Endometrial microvascular endothelial cells (primary cell): ENCODE data around the gene HMBS. TPM values are rescaled to one million over a fixed set of nuclear protein-coding genes. Genes with fewer than 3 reads are reported as not detected.

ENCODE experiments used
- in situ Hi-C: cut with HindIII; loops from 2 replicates; pipeline ENCODE4 v1.10.0; 2017; ENCODE audit warnings: low sequenced_read_pairs, low pct_unique_long_range_greater_than_20kb; ENCODE audit errors: inconsistent ontology term
- total RNA-seq: library from RNA; depleted of rRNA; stranded (reverse); fragments of >200 nt; gene quantifications from one replicate; pipeline ENCODE4 v1.2.3, GENCODE V29; 2015; ENCODE audit errors: inconsistent ontology term

The HMBS gene
- total RNA-seq, 1 donor from 2014 or later: 8.2 TPM

DNA sequence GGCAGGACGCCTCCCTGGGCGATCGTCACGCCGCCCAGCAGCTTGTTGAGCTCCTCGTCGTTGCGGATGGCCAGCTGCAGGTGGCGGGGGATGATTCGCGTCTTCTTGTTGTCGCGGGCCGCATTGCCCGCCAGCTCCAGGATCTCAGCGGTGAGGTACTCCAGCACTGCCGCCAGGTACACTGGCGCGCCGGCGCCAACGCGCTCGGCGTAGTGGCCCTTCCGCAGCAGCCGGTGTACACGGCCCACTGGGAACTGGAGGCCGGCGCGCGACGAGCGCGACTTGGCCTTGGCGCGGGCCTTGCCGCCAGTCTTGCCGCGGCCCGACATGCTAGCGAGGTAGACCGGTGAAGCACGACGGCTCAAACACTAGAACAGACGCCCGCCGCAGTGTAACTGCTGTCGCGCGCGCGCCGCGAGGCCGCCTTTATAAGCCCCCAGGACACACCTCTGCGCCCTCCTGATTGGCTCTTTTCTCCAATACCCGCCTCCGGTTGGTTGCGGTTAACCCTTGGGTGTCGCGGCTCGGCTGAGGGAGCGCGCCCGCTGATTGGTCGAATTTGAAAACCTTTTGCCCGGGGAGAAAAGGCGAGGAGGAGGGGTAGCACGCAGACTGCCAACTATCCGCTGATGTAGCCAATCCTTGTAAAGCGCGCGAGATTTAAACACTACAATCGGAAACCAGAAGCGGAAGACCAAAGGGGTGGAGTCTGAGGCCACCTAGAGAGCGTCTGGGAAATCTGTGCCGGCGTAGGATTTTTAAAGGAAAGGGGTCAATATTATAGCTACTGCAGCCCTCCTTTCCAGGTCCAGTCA lies 10.6 kb downstream of the HMBS start:
- in situ Hi-C loops: no loop called here

DNA sequence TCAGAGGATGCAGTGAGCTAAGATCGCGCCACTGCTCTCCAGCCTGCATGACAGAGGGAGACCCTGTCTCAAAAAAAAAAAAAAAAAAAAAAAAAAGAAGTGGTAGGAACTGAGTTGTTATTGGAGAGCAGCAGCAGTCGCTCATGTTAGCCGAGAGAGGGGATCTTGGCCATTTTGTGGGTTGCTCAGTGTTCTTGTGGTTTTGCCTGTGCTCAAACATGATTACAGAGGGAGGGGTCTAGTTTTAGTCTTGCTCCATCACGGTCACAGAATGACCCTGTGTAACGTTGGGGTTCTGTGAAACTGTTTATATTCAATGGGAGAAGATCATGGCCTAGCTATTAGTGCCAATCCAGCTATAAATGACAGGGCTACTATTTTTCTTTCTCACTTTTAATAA lies 15.0 kb downstream of the HMBS start:
- in situ Hi-C loops: loop anchor here (25.0 kb wide), 1 partner anchor 163 kb away; no protein-coding TSS in a partner anchor

GRCh38 chr11:119100246-119100970 lies 15.7 kb downstream of the HMBS start:
- in situ Hi-C loops: loop anchor here (25.0 kb wide), 1 partner anchor 162 kb away; no protein-coding TSS in a partner anchor

GRCh38 chr11:119100994-119101758 lies 16.5 kb downstream of the HMBS start:
- in situ Hi-C loops: loop anchor here (25.0 kb wide), 1 partner anchor 161 kb away; no protein-coding TSS in a partner anchor

- in situ Hi-C loops: loop anchor here (25.0 kb wide), 1 partner anchor 160 kb away; no protein-coding TSS in a partner anchor
Observed at GRCh38 chr11:119101759-119102423, 17.2 kb downstream of the HMBS start, which contains the start of gene DPAGT1. Gene DPAGT1, minus strand, starts transcription at chr11:119101853. Its CDS starts 198 bp downstream, at chr11:119101655.

DNA sequence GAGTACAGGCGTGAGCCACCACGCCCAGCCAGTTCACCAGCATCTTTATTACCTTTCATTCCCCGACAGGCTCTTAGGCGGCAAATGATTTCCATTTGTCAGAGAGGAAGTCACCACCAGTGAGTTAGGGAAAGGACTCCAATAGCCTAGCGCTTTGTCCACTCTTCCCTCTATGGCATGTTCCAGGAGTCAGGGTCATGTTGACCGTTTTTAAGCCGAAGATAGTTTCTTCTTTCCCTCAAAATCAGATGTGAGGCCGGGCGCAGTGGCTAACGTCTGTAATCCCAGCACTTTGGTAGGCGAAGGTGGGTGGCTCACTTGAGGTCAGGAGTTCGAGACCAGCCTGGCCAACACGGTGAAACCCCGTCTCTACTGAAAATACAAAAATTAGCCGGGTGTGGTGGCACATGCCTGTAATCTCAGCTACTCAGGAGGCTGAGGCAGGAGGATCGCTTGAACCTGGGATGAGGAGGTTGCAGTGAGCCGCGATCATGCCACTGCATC lies 18.5 kb downstream of the HMBS start:
- in situ Hi-C loops: loop anchor here (25.0 kb wide), 1 partner anchor 159 kb away; no protein-coding TSS in a partner anchor

GRCh38 chr11:119103793-119104192 lies 19.1 kb downstream of the HMBS start:
- in situ Hi-C loops: loop anchor here (25.0 kb wide), 1 partner anchor 159 kb away; no protein-coding TSS in a partner anchor

- in situ Hi-C loops: loop anchor here (25.0 kb wide), 1 partner anchor 155 kb away; no protein-coding TSS in a partner anchor
Observed at GRCh38 chr11:119106564-119107537, 22.2 kb downstream of the HMBS start, which contains the start of gene C2CD2L. Gene C2CD2L, plus strand, starts transcription at chr11:119107344. Its CDS starts 398 bp downstream, at chr11:119107742.

DNA sequence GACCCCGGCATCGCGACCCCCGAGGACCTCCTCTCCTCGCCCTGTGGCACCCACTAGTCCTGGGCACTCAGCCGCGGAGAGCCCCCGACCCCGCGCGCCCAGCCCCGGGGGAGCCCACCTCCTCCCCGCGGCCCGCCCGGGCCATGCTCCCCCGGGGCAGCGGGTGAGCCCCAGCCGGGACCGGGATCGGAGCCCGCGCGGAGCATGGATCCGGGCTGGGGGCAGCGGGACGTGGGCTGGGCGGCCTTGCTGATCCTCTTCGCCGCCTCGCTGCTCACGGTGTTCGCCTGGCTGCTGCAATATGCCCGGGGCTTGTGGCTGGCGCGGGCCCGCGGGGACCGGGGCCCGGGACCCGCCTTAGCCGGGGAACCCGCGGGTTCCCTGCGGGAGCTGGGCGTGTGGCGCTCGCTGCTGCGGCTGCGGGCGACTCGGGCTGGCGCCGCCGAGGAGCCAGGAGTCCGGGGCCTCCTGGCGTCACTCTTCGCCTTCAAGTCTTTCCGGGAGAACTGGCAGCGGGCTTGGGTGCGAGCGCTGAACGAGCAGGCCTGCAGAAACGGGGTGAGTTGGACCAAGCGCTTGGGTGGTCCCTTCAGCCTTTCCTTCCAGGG lies 23.0 kb downstream of the HMBS start:
- in situ Hi-C loops: loop anchor here (25.0 kb wide), 1 partner anchor 155 kb away; no protein-coding TSS in a partner anchor

- in situ Hi-C loops: loop anchor here (25.0 kb wide), 1 partner anchor 154 kb away; no protein-coding TSS in a partner anchor
Observed at GRCh38 chr11:119108146-119108856, 23.6 kb downstream of the HMBS start.

DNA sequence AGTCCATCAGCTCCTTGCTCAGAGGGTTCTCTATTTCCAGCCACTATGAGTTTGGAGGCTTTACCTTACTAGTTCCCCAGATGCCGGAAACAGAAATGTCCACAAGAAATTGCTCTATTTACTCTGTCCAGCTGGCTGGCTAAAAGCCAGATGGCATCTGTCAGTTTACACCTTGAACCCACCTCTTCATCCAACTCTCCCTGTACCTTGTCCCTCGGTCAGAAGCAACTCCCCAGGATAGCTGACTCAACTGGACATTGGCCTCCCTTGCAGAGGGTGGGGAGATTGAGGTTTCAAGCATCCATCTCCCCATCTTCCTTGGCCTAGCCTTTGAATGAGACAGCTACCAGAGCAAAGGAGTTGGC lies 24.2 kb downstream of the HMBS start:
- in situ Hi-C loops: loop anchor here (25.0 kb wide), 1 partner anchor 153 kb away; no protein-coding TSS in a partner anchor

GRCh38 chr11:119109843-119110242 lies 25.2 kb downstream of the HMBS start:
- in situ Hi-C loops: loop anchor here (25.0 kb wide), 1 partner anchor 152 kb away; no protein-coding TSS in a partner anchor

DNA sequence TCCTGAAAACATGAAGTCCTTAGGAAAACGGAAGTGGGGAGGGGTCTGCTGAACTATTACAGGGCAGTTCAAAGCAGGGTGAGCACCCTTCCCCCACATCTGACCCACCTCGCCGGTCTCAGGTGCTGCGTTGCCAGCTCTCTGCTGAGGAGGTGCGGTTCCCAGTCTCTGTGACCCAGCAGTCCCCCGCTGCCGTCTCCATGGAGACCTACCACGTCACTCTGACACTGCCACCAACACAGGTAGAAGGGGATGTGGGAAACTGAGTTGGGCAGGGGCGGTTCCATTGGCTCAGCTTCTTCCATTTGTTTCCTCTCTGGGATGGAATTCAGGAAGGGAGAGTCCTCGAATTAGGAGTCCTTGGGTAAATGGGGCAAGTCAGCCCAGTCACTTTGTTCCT lies 25.8 kb downstream of the HMBS start:
- in situ Hi-C loops: loop anchor here (25.0 kb wide), 1 partner anchor 152 kb away; no protein-coding TSS in a partner anchor

DNA sequence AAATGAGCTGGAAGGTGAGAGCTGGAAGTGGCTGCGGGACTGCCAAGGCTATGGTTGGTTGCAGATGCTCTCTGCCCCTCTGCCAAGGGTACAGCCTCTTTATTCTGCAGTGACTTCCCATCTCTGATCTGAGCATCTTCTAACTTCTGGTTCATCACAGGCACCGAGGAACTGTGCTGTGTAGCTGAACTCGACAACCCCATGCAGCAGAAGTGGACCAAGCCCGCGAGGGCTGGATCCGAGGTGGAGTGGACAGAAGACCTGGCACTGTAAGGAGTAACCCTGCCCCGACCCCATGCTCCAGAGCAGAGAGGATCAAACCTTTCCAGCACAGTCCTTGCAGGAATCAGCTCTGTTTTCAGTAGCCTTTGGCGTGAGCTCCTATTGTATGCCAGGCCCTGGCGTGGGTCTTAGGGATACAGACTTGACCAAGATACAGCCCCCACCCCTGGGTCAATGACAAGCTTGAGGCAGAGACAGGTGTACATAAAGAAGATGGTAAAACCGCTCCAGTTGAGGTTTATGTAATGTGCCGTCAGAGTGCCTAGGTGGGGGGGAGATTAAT lies 26.8 kb downstream of the HMBS start:
- in situ Hi-C loops: loop anchor here (25.0 kb wide), 1 partner anchor 151 kb away; no protein-coding TSS in a partner anchor

- in situ Hi-C loops: loop anchor here (25.0 kb wide), 1 partner anchor 150 kb away; no protein-coding TSS in a partner anchor
Observed at GRCh38 chr11:119112314-119113020, 27.8 kb downstream of the HMBS start.
